Fibroblast of gingiva (primary cell): ENCODE measurements around the gene NCS1.
"Not testable (repeated sequence)": the region's sequence is repeated elsewhere in the genome, so short reads cannot be mapped to it uniquely, and the experiment has no call there.

Experiments
- DNase-seq: peaks from one replicate; pipeline ENCODE4 v3.0.0-alpha.2; 2011; ENCODE audit warnings: low read depth

Gene NCS1

GRCh38 chr9:130263601-130264413 lies 91.6 kb downstream of the NCS1 start:
- DNase-seq: no peak

GRCh38 chr9:130264414-130265350 lies 92.5 kb downstream of the NCS1 start:
- no peak for DNase-seq

- no peak for DNase-seq
These were observed 93.4 kb downstream of the NCS1 start, which contains the start of gene HMCN2 for GRCh38 chr9:130265431-130266235. Gene HMCN2, plus strand, starts transcription at chr9:130265760. Its CDS starts 119 bp downstream, at chr9:130265879.

- DNase-seq: no peak
These were observed 94.3 kb downstream of the NCS1 start for GRCh38 chr9:130266236-130267098.

GRCh38 chr9:130267930-130268329 lies 95.7 kb downstream of the NCS1 start:
- no peak for DNase-seq

- DNase-seq: no peak
These were observed 96.5 kb downstream of the NCS1 start for GRCh38 chr9:130268521-130269211.

- no peak for DNase-seq
These were observed 99.3 kb downstream of the NCS1 start for GRCh38 chr9:130271473-130271872.

GRCh38 chr9:130275156-130275555 lies 103.0 kb downstream of the NCS1 start:
- no peak for DNase-seq

- no peak for DNase-seq
These were observed 103.9 kb downstream of the NCS1 start for GRCh38 chr9:130276121-130276520.

GRCh38 chr9:130276955-130277354 lies 104.8 kb downstream of the NCS1 start:
- no peak for DNase-seq

- not testable (repeated sequence) for DNase-seq
These were observed 105.3 kb downstream of the NCS1 start for GRCh38 chr9:130277525-130277924.

GRCh38 chr9:130283539-130284248 lies 111.5 kb downstream of the NCS1 start:
- DNase-seq: no peak

- no peak for DNase-seq
These were observed 112.0 kb downstream of the NCS1 start for GRCh38 chr9:130284249-130284625.

GRCh38 chr9:130284690-130285089 lies 112.5 kb downstream of the NCS1 start:
- no peak for DNase-seq

- no peak for DNase-seq
These were observed 113.1 kb downstream of the NCS1 start for GRCh38 chr9:130285271-130285670.

GRCh38 chr9:130286072-130286770 lies 114.0 kb downstream of the NCS1 start:
- no peak for DNase-seq
